Measurements from ENCODE around the gene RBM19.

DNA sequence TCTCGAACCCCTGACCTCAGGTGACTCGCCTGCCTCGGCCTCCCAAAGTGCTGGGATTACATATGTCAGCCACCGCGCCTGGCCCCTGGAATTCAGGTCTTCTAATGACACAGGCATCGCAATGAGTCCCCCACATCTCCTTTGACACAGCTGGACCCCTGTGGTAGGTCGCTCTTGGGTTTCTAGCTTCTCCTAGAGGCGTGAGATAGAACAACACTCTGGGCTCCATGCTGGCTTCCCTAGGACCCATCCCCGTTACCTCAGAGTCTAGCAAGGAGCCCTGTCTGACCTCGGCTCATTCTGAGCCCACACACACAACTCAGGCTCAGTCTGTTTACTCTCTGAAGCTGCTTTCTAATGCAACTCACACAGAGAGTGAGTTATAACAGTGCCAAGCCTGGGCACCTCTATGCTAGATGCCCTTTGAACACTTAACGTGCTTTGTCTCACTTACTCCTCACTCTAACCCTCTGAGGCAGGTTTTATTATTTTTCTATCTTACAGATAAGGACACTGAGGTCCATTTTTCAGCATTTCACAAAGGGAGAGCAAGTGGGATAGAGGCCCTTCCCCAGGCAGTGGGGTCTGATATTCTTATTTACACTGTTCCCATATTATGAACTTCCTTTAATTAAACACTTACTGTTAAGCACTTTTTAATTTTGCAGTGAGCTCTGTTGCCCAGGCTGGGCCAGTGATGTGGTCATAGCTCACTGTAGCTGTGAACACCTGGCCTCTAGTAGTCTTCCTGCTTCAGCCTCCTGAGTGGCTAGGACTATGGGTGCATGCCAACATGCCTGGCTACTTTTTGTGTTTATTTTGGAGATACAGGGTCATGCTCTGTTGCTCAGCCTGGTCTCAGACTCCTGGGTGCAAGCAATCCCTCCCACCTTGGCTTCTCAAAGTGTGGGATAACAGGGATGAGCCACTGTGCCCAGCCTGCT lies 40.6 kb upstream of the RBM19 start:
- TF ChIP-seq, protein P1, sequence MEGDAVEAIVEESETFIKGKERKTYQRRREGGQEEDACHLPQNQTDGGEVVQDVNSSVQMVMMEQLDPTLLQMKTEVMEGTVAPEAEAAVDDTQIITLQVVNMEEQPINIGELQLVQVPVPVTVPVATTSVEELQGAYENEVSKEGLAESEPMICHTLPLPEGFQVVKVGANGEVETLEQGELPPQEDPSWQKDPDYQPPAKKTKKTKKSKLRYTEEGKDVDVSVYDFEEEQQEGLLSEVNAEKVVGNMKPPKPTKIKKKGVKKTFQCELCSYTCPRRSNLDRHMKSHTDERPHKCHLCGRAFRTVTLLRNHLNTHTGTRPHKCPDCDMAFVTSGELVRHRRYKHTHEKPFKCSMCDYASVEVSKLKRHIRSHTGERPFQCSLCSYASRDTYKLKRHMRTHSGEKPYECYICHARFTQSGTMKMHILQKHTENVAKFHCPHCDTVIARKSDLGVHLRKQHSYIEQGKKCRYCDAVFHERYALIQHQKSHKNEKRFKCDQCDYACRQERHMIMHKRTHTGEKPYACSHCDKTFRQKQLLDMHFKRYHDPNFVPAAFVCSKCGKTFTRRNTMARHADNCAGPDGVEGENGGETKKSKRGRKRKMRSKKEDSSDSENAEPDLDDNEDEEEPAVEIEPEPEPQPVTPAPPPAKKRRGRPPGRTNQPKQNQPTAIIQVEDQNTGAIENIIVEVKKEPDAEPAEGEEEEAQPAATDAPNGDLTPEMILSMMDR (IDR thresholded peaks at IDR 0.05) = no peak
- no peak for TF ChIP-seq POLR2A (IDR thresholded peaks at IDR 0.05)

All from uterus (tissue), 2 donors.